Measurements from ENCODE around the gene ABLIM2. TPM values are rescaled to one million over a fixed set of nuclear protein-coding genes. Genes with fewer than 3 reads are reported as not detected.

The ABLIM2 gene
- total RNA-seq, 2 donors from 2014 or later: 5.7 to 11.2 TPM

GRCh38 chr4:8058031-8058479, 100.6 kb downstream of the ABLIM2 start:
- Histone ChIP-seq H3K36me3 (no peaks in the 10 kb centered on the region), H3K27me3 (no peaks in the 10 kb centered on the region), H3K4me1 (no peaks in the 10 kb centered on the region), H3K27ac (no peak overlapping the region), H3K4me3 (no peak overlapping the region), H3K9me3 (peaks cover 0 to 7% of the 10 kb centered on the region in 2 donors)
- TF ChIP-seq CTCF (IDR thresholded peaks at IDR 0.05): no peak
- DNase-seq (ENCODE audit: low spot score): no peak

GRCh38 chr4:8055206-8055605, 103.4 kb downstream of the ABLIM2 start:
- peaks cover 0 to 10% of the 10 kb centered on the region in 2 donors for H3K4me1 ChIP-seq
- no peak overlapping the region for H3K4me3 ChIP-seq
- H3K9me3 ChIP-seq: peaks cover 0 to 7% of the 10 kb centered on the region in 2 donors
- no peak overlapping the region for H3K27ac ChIP-seq
- TF ChIP-seq CTCF (IDR thresholded peaks at IDR 0.05): no peak
- no peaks in the 10 kb centered on the region for H3K36me3 ChIP-seq
- no peak for DNase-seq (ENCODE audit: low spot score)
- H3K27me3 ChIP-seq: no peaks in the 10 kb centered on the region

- Histone ChIP-seq H3K4me3 (no peak overlapping the region), H3K36me3 (no peaks in the 10 kb centered on the region), H3K9me3 (peaks cover 0 to 7% of the 10 kb centered on the region in 2 donors), H3K4me1 (peaks cover 0 to 12% of the 10 kb centered on the region in 2 donors), H3K27ac (no peak overlapping the region), H3K27me3 (no peaks in the 10 kb centered on the region)
- DNase-seq (ENCODE audit: low spot score): no peak
- TF ChIP-seq CTCF (IDR thresholded peaks at IDR 0.05): no peak
Measured at GRCh38 chr4:8053688-8054449, 104.7 kb downstream of the ABLIM2 start.

DNA sequence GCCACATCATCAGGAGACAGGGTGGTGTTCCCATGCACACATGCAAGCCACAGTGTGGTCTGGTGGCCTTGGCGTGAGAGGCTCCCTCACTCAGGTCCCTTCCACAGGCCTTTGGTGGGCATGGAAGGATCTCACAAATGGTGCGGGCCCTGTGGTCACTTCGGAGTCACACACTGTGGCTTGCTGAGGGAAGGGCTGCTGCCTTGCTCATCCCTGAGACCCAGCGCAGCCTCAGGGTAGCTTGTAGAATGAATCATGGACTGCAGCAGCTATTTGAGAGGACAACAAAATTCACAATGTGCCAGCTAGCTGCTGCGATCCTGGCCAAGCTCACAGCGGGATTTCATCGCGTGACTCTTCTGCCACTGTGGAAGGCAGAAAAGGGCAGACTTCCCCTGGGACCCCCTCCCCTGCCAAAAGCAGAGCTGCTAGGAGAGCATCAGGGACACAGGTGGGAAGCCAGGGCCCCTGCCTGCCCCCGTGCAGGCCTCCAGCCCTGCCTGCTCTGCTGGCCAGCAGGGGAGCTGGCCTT, 106.4 kb downstream of the ABLIM2 start:
- no peak for DNase-seq (ENCODE audit: low spot score)
- H3K9me3 ChIP-seq: peaks cover 0 to 7% of the 10 kb centered on the region in 2 donors
- H3K4me3 ChIP-seq: no peak overlapping the region
- H3K27me3 ChIP-seq: no peaks in the 10 kb centered on the region
- no peak overlapping the region for H3K27ac ChIP-seq
- TF ChIP-seq CTCF (IDR thresholded peaks at IDR 0.05): no peak
- no peaks in the 10 kb centered on the region for H3K36me3 ChIP-seq
- H3K4me1 ChIP-seq: peaks cover 0 to 12% of the 10 kb centered on the region in 2 donors

DNA sequence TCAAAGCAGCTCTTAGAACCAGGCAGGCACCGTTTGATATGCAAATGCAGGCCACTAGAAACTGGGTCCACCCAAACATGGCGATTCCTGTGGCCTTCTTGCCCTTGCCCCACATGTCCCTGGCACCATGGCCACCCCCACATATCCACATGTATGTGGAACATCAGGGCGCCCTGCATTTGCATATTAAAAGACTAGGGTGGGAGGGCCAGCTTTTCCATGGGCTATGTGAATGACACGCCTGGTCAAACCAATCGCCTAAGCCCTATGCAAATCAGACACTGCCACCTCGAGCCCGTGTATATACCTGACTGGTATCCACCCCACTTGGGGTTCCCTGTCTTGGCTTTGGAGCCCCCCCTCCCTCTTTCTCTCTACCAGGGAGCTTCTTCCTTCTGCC, 107.0 kb downstream of the ABLIM2 start:
- TF ChIP-seq CTCF (IDR thresholded peaks at IDR 0.05): no peak
- Histone ChIP-seq H3K4me1 (peaks cover 0 to 12% of the 10 kb centered on the region in 2 donors), H3K9me3 (peaks cover 0 to 7% of the 10 kb centered on the region in 2 donors), H3K27me3 (no peaks in the 10 kb centered on the region), H3K27ac (peak overlapping the region in 1 of 2 donors; percentile 77), H3K36me3 (no peaks in the 10 kb centered on the region), H3K4me3 (no peak overlapping the region)
- DNase-seq (ENCODE audit: low spot score): no peak
